ENCODE results near the gene KRT80.

The KRT80 gene

GRCh38 chr12:52210925-52211650, 19.3 kb upstream of the KRT80 start:
- no peak for DNase-seq

GRCh38 chr12:52210186-52210924, 18.5 kb upstream of the KRT80 start:
- peak; percentile 23 for DNase-seq

GRCh38 chr12:52209321-52209720, 17.5 kb upstream of the KRT80 start:
- DNase-seq: no peak

GRCh38 chr12:52208424-52209165, 16.8 kb upstream of the KRT80 start:
- DNase-seq: no peak

GRCh38 chr12:52207895-52208294, 16.1 kb upstream of the KRT80 start:
- peak; percentile 71 for DNase-seq

- no peak for DNase-seq
Observed at GRCh38 chr12:52207106-52207505, 15.3 kb upstream of the KRT80 start.

- no peak for DNase-seq
Observed at GRCh38 chr12:52206304-52207040, 14.7 kb upstream of the KRT80 start.

- DNase-seq: no peak
Observed at GRCh38 chr12:52205612-52206303, 13.9 kb upstream of the KRT80 start.

- DNase-seq: no peak
Observed at GRCh38 chr12:52204931-52205505, 13.2 kb upstream of the KRT80 start.

- DNase-seq: peak; percentile 55
Observed at GRCh38 chr12:52204095-52204930, 12.5 kb upstream of the KRT80 start.

GRCh38 chr12:52203079-52203921, 11.5 kb upstream of the KRT80 start:
- peak; percentile 73 for DNase-seq

- DNase-seq: no peak
Observed at GRCh38 chr12:52202361-52203078, 10.7 kb upstream of the KRT80 start.

GRCh38 chr12:52201451-52201839, 9.6 kb upstream of the KRT80 start:
- DNase-seq: no peak

GRCh38 chr12:52200781-52201450, 9.1 kb upstream of the KRT80 start:
- no peak for DNase-seq

GRCh38 chr12:52200086-52200780, 8.4 kb upstream of the KRT80 start:
- DNase-seq: no peak

- DNase-seq: peak; percentile 38
Observed at GRCh38 chr12:52199294-52199919, 7.6 kb upstream of the KRT80 start.

GRCh38 chr12:52198454-52199215, 6.8 kb upstream of the KRT80 start:
- no peak for DNase-seq

Measured in NCI-H1436 (cell line).